Activated CD4-positive, alpha-beta T cell treated with anti-CD3 and anti-CD28 coated beads for 1 hour (primary cell): Measurements from ENCODE around the gene RPE.

ENCODE experiments used
- DNase-seq: peaks from one replicate; pipeline ENCODE4 v3.0.0-alpha.2; 2020

RPE gene

GRCh38 chr2:210002158-210003157 is at the start of gene RPE:
TSS of gene RPE (plus strand) at chr2:210002638. CDS start at chr2:210002662, 24 bp downstream.
- peak; percentile 94 for DNase-seq

- no peak for DNase-seq
Measured at GRCh38 chr2:209956271-209956670, 46.2 kb upstream of the RPE start.

- no peak for DNase-seq
Measured at GRCh38 chr2:209958016-209958415, 44.4 kb upstream of the RPE start.

- no peak for DNase-seq
Measured at GRCh38 chr2:209960045-209960444, 42.4 kb upstream of the RPE start.

GRCh38 chr2:209960676-209961630 is 41.5 kb upstream of the RPE start:
- DNase-seq, result no peak

- DNase-seq, result no peak
Measured at GRCh38 chr2:209965723-209966122, 36.7 kb upstream of the RPE start.

- no peak for DNase-seq
Measured at GRCh38 chr2:209969692-209970091, 32.7 kb upstream of the RPE start.

GRCh38 chr2:209970271-209970670 is 32.2 kb upstream of the RPE start:
- no peak for DNase-seq

GRCh38 chr2:209970711-209971110 is 31.7 kb upstream of the RPE start:
- no peak for DNase-seq

GRCh38 chr2:209973328-209973727 is 29.1 kb upstream of the RPE start:
- no peak for DNase-seq

- no peak for DNase-seq
Measured at GRCh38 chr2:209974576-209974975, 27.9 kb upstream of the RPE start.

- DNase-seq, result no peak
Measured at GRCh38 chr2:209976698-209977385, 25.6 kb upstream of the RPE start.

- DNase-seq, result no peak
Measured at GRCh38 chr2:209977386-209978239, 24.8 kb upstream of the RPE start.

- DNase-seq, result no peak
Measured at GRCh38 chr2:209984291-209984690, 18.1 kb upstream of the RPE start.

GRCh38 chr2:209985874-209986273 is 16.6 kb upstream of the RPE start:
- no peak for DNase-seq

- no peak for DNase-seq
Measured at GRCh38 chr2:209986415-209986814, 16.0 kb upstream of the RPE start.

GRCh38 chr2:209988010-209988409 is 14.4 kb upstream of the RPE start:
- DNase-seq, result no peak

- DNase-seq, result no peak
Measured at GRCh38 chr2:209990838-209991237, 11.6 kb upstream of the RPE start.

- no peak for DNase-seq
Measured at GRCh38 chr2:209993968-209994367, 8.5 kb upstream of the RPE start.

GRCh38 chr2:209998596-209998995 is 3.8 kb upstream of the RPE start:
- no peak for DNase-seq

- no peak for DNase-seq
Measured at GRCh38 chr2:210000464-210001324, 1.7 kb upstream of the RPE start.
